Colonic mucosa (tissue), 4 donors: Measurements from ENCODE around the gene SAMD3. TPM values are rescaled to one million over a fixed set of nuclear protein-coding genes. Genes with fewer than 3 reads are reported as not detected.

ENCODE experiments used
- DNase-seq: peaks from one replicate; pipeline ENCODE4 v3.0.0-alpha.2; 2020
- H3K27ac ChIP-seq: fragments of 200-600 bp; one replicate; pipeline ENCODE4 v1.8.0; 2021
- H3K27me3 ChIP-seq: fragments of 200-600 bp; one replicate; pipeline ENCODE4 v1.8.0; 2021
- H3K36me3 ChIP-seq: fragments of 200-600 bp; one replicate; pipeline ENCODE4 v1.8.0; 2021
- H3K4me1 ChIP-seq: fragments of 200-600 bp; one replicate; pipeline ENCODE4 v1.8.0; 2021; ENCODE audit warnings: mild to moderate bottlenecking
- H3K4me3 ChIP-seq: fragments of 200-600 bp; one replicate; pipeline ENCODE4 v1.8.0; 2021
- H3K9ac ChIP-seq, 2 donors: one replicate each; pipeline ENCODE4 v1.7.0; 2013; ENCODE audit warnings: control low read depth in 2 of 2, low read depth in 2 of 2, low read length in 2 of 2
- H3K9me3 ChIP-seq: fragments of 200-600 bp; one replicate; pipeline ENCODE4 v1.8.0; 2021
- CTCF ChIP-seq: fragments of 200-600 bp; IDR thresholded peaks from one replicate; pipeline ENCODE4 v1.8.0; 2022; ENCODE audit warnings: antibody characterized with exemption, mild to moderate bottlenecking
- intact Hi-C: fragments of 100-400 bp; cut with DNase I; formaldehyde crosslinking; loops from one replicate; pipeline ENCODE4 v1.14.1; 2022
- total RNA-seq, 2 donors: library from RNA; stranded (reverse); fragmentation: NEBNext Ultra II Directional in 1 of 2; extraction: Animal tissue kit (Norgen Biotek cat#: 25700) in 1 of 2; gene quantifications; one replicate each; pipeline ENCODE4 v1.2.1, GENCODE V29; 2021
- donor health status: healthy.
- donor health status: DM: no; HTN: no; CAD: no.
- donor health status: DM: no; HTN: no; CAD: no.

SAMD3 gene
- total RNA-seq, 2 donors from 2014 or later = 1.7 to 5.1 TPM

GRCh38 chr6:130259557-130259956 is 36.8 kb upstream of the SAMD3 start:
- intact Hi-C loops = no loop called here
- TF ChIP-seq CTCF = no peak
- H3K4me3 ChIP-seq = no peak overlapping the region
- no peaks in the 10 kb centered on the region for H3K36me3 ChIP-seq
- no peak for DNase-seq
- H3K9ac ChIP-seq = no peak overlapping the region
- no peak overlapping the region for H3K27ac ChIP-seq
- H3K9me3 ChIP-seq = no peaks in the 10 kb centered on the region
- H3K27me3 ChIP-seq = no peaks in the 10 kb centered on the region
- no peaks in the 10 kb centered on the region for H3K4me1 ChIP-seq

- H3K4me3 ChIP-seq = no peak overlapping the region
- intact Hi-C loops = no loop called here
- H3K9me3 ChIP-seq = no peaks in the 10 kb centered on the region
- no peaks in the 10 kb centered on the region for H3K4me1 ChIP-seq
- no peak for DNase-seq
- no peaks in the 10 kb centered on the region for H3K36me3 ChIP-seq
- TF ChIP-seq CTCF = no peak
- no peak overlapping the region for H3K9ac ChIP-seq
- no peak overlapping the region for H3K27ac ChIP-seq
- H3K27me3 ChIP-seq = no peaks in the 10 kb centered on the region
Measured at GRCh38 chr6:130259140-130259539, 36.4 kb upstream of the SAMD3 start.

GRCh38 chr6:130252527-130253237 is 29.9 kb upstream of the SAMD3 start:
- Histone ChIP-seq H3K36me3 (no peaks in the 10 kb centered on the region), H3K27me3 (no peaks in the 10 kb centered on the region), H3K4me1 (no peaks in the 10 kb centered on the region), H3K4me3 (no peak overlapping the region), H3K9ac (no peak overlapping the region), H3K27ac (no peak overlapping the region), H3K9me3 (no peaks in the 10 kb centered on the region)
- no peak for DNase-seq
- intact Hi-C loops = no loop called here
- no peak for TF ChIP-seq CTCF

- Histone ChIP-seq H3K9ac (no peak overlapping the region), H3K4me3 (no peak overlapping the region), H3K27me3 (no peaks in the 10 kb centered on the region), H3K9me3 (no peaks in the 10 kb centered on the region), H3K36me3 (no peaks in the 10 kb centered on the region), H3K27ac (no peak overlapping the region), H3K4me1 (no peaks in the 10 kb centered on the region)
- TF ChIP-seq CTCF = no peak
- DNase-seq = no peak
- intact Hi-C loops = no loop called here
Measured at GRCh38 chr6:130245267-130245666, 22.5 kb upstream of the SAMD3 start.

- TF ChIP-seq CTCF = no peak
- no peak overlapping the region for H3K27ac ChIP-seq
- H3K4me3 ChIP-seq = no peak overlapping the region
- intact Hi-C loops = no loop called here
- H3K9me3 ChIP-seq = no peaks in the 10 kb centered on the region
- no peaks in the 10 kb centered on the region for H3K36me3 ChIP-seq
- no peak for DNase-seq
- no peaks in the 10 kb centered on the region for H3K4me1 ChIP-seq
- no peaks in the 10 kb centered on the region for H3K27me3 ChIP-seq
- H3K9ac ChIP-seq = no peak overlapping the region
Measured at GRCh38 chr6:130244728-130245127, 22.0 kb upstream of the SAMD3 start.
